HG02852 (cell line): Measurements from ENCODE around the gene SPATA33.
A peak's percentile ranks its signal among the peaks of the same experiment; 100 is the strongest.

Experiments used
- ATAC-seq: cut with Tn5 transposase; IDR thresholded peaks from one replicate; pipeline ENCODE4 v1.9.1; 2021; ENCODE audit warnings: mild to moderate bottlenecking, moderate library complexity; ENCODE audit not compliant: unreplicated experiment

SPATA33 gene

GRCh38 chr16:89706518-89707260 is 49.1 kb downstream of the SPATA33 start:
- ATAC-seq, result no peak

- no peak for ATAC-seq
Measured at GRCh38 chr16:89707695-89708094, 50.1 kb downstream of the SPATA33 start.

DNA sequence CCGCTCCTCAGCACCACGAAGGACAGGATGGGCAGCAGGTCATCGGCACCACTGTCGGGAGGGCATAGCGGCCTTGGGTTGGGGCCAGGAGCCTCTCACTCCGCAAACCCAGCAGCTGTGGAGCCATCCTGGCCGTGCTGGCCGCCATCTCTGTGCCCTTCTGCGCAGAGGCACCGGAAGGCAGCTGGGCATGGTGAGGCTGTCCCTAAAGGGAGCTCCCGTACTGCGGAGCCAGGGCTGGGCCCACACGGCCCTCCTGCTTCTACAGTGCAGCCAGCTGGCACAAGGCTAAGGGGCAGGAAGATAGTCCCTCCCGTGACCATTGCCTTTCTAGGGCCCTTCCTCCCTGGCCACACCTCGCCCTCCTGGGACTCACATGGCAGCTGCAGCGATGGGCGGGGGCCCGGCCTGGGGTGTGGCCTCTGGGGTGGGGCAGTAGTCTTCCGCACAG is 50.9 kb downstream of the SPATA33 start:
- no peak for ATAC-seq

- no peak for ATAC-seq
Measured at GRCh38 chr16:89709166-89709565, 51.5 kb downstream of the SPATA33 start.

DNA sequence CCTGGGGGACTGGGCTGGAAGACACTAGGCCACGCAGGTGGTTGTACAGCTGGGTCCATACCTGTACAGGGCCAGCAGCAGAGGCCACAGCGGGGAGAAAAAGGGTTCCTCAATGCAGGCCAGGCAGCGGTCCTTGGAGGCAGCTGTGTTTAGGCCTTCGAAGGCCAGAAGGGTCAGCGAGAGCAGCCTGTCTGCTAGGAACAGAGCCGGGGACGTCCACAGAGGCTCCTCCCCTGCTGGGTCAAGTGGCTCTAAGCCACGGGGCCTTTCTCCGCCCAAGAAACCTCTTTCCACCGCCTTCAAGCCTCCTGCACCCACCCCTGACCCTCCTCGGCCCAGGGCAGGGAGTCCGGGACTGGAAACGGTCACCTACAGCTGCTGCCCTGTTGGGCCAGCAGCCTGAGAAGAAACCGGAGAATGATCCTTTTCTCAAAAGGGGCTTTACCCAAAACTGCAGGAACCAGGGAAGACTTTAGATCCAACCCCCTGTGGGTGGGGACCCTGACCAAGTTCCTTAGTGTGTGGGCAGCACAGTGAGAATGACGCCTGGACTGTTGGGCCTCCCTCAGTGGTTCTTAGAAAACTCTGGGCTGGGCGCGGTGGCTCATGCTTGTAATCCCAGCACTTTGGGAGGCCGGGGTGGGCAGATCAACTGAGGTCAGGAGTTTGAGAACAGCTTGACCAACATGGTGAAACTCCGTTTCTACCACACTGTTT is 52.2 kb downstream of the SPATA33 start:
- no peak for ATAC-seq

DNA sequence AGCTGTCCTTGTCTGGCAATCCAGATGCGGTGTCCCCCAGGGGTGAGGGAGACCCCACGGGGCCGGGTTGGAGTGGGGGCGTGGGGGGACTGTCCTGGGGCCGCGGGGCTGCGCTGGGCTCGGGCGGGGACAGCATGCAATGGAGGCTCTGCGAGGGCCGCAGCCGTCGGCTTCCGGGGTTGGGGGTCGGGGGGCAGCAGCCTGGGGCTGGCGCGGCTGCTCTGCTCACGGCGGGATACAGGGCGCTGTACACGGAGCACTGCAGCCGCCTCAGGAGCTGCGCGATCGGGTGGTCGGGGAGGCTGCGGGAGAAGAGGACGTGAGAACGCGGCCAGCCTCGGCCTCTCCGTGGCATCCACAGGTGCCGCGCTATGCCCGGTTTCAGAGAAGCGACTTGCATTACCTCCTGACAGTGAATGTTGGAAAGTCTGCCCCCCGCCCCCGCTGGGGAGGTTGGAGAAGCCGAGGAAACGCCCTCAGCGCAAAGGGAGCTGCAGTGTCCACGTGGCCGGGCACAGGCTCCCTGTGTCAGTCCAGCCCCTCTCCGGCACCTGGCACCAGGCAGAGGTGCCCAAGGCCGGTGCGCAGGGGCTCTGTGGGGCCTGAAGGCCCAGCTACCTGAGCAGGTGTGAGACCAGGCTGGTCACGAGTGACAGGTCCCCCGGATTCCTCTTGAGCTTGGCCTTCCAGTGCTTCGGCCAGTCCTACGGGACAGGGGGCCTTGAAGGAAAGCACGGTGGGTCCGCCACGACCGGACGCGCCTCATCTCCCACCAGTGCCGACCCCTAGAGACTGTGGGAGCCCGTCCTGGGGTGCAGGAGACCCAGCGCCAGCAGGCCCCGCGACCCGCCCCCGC is 53.3 kb downstream of the SPATA33 start:
- ATAC-seq, result no peak

DNA sequence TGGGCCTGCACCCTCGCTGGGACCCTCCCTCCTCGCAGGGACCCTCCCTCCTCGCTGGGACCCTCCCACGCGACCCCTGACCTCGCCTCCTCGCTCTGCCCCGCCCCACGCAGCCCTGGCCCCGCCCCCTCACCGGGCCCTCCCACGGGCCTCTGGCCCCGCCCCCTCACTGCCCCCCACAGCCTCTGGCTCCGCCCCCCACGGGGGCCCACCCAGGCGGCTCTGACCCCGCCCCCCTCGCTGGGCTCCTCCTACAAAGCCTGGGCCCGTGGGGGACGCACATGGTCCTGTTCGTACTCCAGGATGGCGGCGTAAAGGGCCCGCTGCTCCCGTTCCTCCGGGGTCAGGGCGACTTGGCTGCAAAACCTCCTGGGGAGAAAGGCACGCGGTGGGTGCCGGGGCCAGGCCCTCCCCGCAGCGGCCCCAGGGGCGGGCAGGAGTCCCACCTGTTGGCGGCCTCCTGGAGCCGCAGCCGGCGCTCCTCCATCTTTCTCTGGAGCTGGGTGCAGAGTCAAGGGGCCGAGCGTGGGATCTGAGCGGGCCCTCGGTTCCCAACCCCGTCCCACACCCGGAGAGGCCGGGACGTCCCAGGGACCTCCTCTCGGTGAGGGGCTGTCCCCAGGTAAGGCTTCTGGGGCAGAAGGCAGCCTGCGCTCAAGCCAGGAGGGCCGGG is 54.1 kb downstream of the SPATA33 start:
- ATAC-seq, result peak; percentile 52

GRCh38 chr16:89712274-89712781 is 54.7 kb downstream of the SPATA33 start:
- ATAC-seq, result peak; percentile 21

GRCh38 chr16:89716493-89716892 is 58.9 kb downstream of the SPATA33 start:
- no peak for ATAC-seq

- no peak for ATAC-seq
Measured at GRCh38 chr16:89716916-89717687, 59.5 kb downstream of the SPATA33 start.

DNA sequence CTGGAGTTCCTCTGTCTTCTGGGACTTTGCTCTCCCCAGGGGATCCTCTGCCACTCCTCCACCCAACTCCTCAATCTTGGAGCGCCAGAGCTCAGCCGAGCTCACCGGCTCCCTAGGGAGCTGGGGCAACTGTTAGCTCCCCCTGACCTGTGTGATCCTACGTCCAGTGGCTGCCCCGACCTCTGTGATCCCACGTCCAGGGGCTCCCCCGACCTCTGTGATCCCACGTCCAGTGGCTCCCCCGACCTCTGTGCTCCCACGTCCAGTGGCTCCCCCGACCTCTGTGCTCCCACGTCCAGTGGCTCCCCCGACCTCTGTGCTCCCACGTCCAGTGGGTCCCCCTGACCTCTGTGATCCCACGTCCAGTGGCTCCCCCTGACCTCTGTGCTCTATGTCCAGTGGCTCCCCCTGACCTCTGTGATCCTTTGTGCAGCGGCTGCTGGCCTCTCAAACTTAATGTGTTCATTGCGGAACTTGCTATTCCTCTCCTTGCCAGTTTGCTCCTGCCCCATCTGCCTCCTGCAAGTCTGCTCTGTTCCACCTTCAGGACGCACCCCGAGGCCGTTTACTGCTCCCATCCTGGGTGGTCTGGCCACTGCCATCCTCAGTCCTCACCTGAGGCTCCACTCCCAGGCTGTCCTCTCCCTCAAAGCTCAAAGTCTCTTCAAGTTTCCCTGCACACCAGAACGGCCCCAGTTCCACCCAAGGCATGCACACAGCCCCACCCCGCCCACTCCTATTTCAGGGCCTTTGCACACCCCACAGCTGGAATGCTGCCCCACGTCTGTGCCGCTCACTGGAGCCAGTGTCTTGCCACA is 60.3 kb downstream of the SPATA33 start:
- ATAC-seq, result no peak
